GM12892 (cell line): ENCODE data around the gene CDH16.

ENCODE experiments used
- DNase-seq: peaks from one replicate; pipeline ENCODE4 v3.0.0; 2011; ENCODE audit not compliant: insufficient read length
- FAIRE-seq: peaks from 2 replicates; lab custom pipeline; 2011; peaks lifted over from hg19 to GRCh38; lab: Jason Lieb, UNC
- POLR2A ChIP-seq: IDR thresholded peaks from 2 replicates; pipeline ENCODE4 v1.6.1; 2011; ENCODE audit warnings: low read depth, low read length, control low read depth
- POLR2AphosphoS5 ChIP-seq: IDR thresholded peaks from 2 replicates; pipeline ENCODE4 v1.6.1; 2011; ENCODE audit warnings: low read depth, low read length, control low read depth
- TAF1 ChIP-seq: IDR thresholded peaks from 2 replicates; pipeline ENCODE4 v1.6.1; 2011; ENCODE audit warnings: low read depth, mild to moderate bottlenecking, control low read depth, low read length, borderline replicate concordance

The CDH16 gene

DNA sequence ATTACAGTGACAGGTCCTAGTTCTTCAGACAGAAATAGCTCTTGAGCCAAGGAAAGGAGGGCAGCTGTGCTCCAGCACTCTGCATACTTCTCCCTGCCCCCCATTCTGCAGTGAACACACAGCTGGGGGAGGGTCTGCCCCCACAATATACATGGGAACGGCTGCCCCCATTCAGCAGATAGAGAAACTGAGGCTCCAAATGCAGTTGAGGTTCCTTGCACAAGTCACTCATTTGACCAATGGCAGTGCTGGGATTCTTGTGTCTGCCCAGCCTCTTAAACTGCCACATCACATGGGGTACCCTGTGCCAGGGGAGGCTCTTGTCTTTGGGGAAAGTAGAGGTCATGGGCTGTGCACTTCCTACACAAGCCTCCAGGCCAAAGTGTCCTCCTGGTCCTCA lies 49.3 kb downstream of the CDH16 start:
- FAIRE-seq (no peak), DNase-seq (no peak)
- TF ChIP-seq POLR2AphosphoS5 (no peak), POLR2A (no peak), TAF1 (no peak)

DNA sequence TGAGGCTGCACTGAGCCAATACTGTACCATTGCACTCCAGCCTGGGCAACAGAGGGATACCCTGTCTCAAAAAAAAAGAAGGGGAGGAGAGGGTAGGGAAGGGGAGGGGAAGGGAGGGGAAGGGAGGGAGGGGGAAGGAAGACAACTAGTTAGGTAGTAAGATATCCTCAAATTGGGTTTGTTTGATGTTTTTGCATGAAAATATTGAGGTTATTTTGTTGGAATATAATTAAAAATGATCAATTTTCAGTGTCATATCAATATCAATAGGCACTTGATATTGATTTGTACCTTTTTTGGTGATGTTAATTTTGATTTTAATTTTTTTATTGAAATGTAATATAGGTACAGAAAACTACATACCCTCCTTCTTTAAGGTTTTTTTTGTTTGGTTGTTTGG lies 55.0 kb downstream of the CDH16 start:
- DNase-seq (no peak), FAIRE-seq (no peak)
- TF ChIP-seq POLR2AphosphoS5 (no peak), TAF1 (no peak), POLR2A (no peak)

DNA sequence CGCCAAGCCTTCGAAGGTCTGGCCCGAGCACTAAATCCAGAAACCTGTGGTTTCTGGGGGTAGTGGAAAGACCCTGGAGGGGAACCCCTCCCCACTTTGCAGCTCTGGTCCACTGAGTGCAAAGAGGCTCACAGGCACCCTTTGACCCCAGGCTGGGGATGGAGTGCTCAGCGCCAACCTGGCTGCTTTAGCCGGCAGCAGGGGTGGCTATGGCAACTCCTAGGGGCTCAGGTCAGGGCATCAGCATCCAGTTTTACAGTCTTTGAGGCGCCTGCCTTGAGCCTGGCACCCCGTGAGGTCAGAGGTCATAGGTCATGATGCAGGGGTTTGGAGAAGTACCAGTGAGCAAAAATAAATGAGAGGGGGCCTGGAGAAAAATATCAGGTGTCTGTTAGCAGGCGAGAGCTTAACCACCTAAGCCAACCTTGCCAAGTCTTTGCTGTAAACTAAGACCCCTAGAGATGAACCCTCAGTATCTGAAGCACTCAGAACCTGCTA lies 56.6 kb downstream of the CDH16 start:
- DNase-seq: no peak
- TF ChIP-seq POLR2A (no peak), TAF1 (no peak), POLR2AphosphoS5 (no peak)
- FAIRE-seq: no peak

DNA sequence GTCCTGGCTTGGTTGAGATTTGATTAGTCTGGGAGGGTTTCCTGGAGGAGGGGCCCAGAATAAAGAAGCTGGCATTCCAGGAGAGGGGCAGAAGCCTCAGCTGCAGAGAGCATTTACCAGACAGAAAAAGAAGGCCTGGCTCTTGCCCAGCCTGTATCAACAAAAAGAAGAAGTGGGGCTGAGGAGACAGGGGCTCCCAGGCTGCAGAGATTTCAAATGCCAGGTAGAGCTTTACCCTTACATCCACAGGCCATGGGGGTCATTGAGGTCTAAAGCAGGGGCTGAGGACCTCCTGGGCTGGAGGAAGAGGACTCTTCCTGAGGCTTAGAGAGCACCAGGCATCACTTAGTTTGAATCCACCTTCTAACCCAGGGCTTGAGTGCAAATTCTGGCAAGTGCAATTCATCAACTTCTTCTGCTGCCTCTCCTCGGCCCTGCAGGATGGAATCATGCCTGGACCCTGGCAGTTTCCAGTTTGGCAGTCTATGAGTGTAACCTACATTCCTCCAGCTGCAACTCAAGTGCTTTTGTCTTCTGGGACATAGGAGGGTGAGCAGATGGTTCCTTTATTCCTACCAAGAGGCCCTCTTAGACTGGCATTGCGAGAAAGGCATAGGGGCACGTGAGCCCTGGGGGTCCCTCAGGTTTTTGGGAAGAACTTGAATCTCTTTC lies 59.2 kb downstream of the CDH16 start:
- no peak for TF ChIP-seq POLR2AphosphoS5
- TF ChIP-seq TAF1: no peak
- no peak for TF ChIP-seq POLR2A
- FAIRE-seq (no peak), DNase-seq (no peak)

- DNase-seq: no peak
- no peak for TF ChIP-seq TAF1
- no peak for TF ChIP-seq POLR2A
- no peak for TF ChIP-seq POLR2AphosphoS5
- peak; percentile 38 for FAIRE-seq
Measured at GRCh38 chr16:66858740-66859396, 59.8 kb downstream of the CDH16 start.
